ENCODE data around the gene NLRP13.

The NLRP13 gene

GRCh38 chr19:55898911-55899310 lies 33.2 kb downstream of the NLRP13 start:
- DNase-seq: no peak

DNA sequence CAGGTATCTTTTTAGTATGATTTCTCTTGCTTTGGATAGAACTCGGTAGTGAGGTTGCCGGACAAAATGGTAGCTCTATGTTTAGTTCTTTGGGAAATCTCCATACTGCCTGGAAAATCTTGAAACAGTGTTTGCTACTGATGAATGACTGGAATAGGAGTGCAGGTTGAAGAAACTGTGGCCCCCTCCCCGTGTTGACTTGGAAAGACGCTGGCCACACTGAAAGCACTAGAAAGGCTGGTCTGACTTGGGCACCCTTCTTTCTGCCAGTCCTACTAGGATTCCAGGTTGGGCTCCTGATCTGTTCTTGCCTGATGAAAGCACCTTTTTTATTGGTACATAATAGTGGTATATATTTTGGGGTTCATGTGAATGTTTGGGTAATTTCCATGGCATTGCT lies 49.5 kb downstream of the NLRP13 start:
- DNase-seq: no peak

GRCh38 chr19:55877211-55877610 lies 54.9 kb downstream of the NLRP13 start:
- no peak for DNase-seq

GRCh38 chr19:55870736-55871135 lies 61.4 kb downstream of the NLRP13 start:
- no peak for DNase-seq

GRCh38 chr19:55867101-55867500 lies 65.0 kb downstream of the NLRP13 start:
- DNase-seq: no peak

DNA sequence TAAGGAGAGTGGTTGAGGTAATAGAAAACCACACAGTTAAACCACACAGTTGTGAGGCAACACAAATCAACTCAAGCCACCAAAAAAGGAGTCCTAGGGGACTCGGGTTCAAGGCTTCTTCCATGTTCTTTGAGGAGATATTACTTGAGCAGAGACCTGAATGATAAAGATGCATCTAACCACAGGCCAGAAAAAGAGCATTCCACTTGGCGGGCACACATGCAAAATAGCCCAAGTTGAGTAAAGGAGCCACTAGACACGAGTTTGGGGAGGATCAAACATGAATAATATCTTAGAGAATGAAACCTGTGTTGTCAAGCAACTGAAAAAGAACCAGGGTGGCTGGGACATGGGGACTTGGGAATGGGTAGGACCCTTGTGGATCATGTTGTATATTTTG lies 65.6 kb downstream of the NLRP13 start:
- DNase-seq: no peak

- no peak for DNase-seq
Measured at GRCh38 chr19:55858969-55859368, 73.2 kb downstream of the NLRP13 start.

DNA sequence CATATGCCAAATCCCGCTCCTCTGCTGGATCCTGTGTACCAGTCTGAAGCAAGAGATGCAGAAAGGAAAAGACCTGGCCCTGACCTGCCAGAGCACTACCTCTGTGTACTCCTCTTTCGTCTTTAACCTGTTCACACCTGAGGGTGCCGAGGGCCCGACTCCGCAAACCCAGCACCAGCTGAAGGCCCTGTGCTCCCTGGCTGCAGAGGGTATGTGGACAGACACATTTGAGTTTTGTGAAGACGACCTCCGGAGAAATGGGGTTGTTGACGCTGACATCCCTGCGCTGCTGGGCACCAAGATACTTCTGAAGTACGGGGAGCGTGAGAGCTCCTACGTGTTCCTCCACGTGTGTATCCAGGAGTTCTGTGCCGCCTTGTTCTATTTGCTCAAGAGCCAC lies 73.7 kb downstream of the NLRP13 start:
- no peak for DNase-seq

GRCh38 chr19:55857974-55858373 lies 74.2 kb downstream of the NLRP13 start:
- no peak for DNase-seq

DNA sequence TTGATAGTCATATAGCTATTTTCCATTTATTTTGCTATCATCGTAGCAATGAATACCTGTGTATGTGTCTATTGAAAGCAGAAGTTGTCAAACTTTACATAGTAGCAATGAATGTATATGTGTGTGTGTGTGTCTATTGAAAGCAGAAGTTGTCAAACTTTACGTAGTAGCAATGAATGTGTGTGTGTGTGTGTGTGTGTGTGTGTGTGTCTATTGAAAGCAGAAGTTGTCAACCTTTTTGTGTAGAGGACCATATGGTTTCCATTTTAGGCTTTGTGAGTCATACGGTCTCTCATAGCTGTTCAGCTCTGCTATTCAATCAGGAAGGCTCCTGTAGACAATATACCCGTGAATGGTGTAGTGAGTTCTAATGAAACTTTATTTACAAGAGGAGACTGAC lies 75.0 kb downstream of the NLRP13 start:
- no peak for DNase-seq

DNA sequence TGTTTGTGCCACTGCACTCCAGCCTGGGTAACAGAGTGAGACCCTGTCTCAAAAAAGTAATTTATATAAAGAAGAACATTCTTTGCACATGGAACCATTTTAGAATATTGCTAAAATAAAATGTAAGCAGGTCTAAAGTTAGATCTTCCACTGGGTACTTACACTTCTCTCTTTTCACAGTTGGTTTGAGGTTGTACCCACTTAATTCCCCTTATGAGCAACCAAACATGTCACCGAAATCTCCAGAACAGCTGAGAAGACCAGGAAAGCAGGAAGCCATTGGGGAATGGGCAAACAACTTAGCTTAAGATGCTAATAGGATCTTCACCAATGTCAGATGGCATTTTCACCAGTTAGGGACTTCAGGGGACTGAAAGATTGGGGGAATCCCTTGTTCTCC lies 77.0 kb downstream of the NLRP13 start:
- DNase-seq: no peak
